CD14-positive monocyte (primary cell): ENCODE results near the gene GFPT2. TPM values are rescaled to one million over a fixed set of nuclear protein-coding genes. Genes with fewer than 3 reads are reported as not detected.

ENCODE experiments used
- DNase-seq, 3 donors: peaks; one replicate each; pipeline ENCODE4 v3.0.0-alpha.2; 2011 to 2022
- H2AFZ ChIP-seq: 2 replicates; pipeline ENCODE4 v1.6.0; 2012; ENCODE audit warnings: mild to moderate bottlenecking, low read depth, low read length, inconsistent platforms; ENCODE audit not compliant: insufficient read depth, poor library complexity, severe bottlenecking
- H3K27ac ChIP-seq, 2 donors: 1 replicate in 1 of 2; 2 replicates in 1 of 2; pipeline ENCODE4 v1.5.1; 2012 to 2013; ENCODE audit warnings: low read length in 2 of 2, control low read depth in 1 of 2, inconsistent platforms in 1 of 2, low read depth in 1 of 2, mild to moderate bottlenecking in 1 of 2
- H3K27me3 ChIP-seq, 2 donors: one replicate each; pipeline versions ENCODE4 v1.6.0 to v1.6.1; 2011 to 2013; ENCODE audit warnings: low read length in 2 of 2; ENCODE audit not compliant: control insufficient read depth in 2 of 2, insufficient read depth in 2 of 2
- H3K36me3 ChIP-seq, 2 donors: replicated peaks in 1 of 2; 1 replicate in 1 of 2; 2 replicates in 1 of 2; pipeline versions ENCODE4 v1.5.1 to v1.6.1; 2012 to 2013; ENCODE audit warnings: low read length in 2 of 2, control low read depth in 1 of 2, inconsistent platforms in 1 of 2, mild to moderate bottlenecking in 1 of 2; ENCODE audit not compliant: insufficient read depth in 2 of 2, control insufficient read depth in 1 of 2
- H3K4me1 ChIP-seq, 2 donors: 1 replicate in 1 of 2; 2 replicates in 1 of 2; pipeline versions ENCODE4 v1.5.1 to v1.6.1; 2012 to 2013; ENCODE audit warnings: low read length in 2 of 2, control low read depth in 1 of 2, inconsistent platforms in 1 of 2, mild to moderate bottlenecking in 1 of 2, moderate library complexity in 1 of 2; ENCODE audit not compliant: insufficient read depth in 2 of 2, control insufficient read depth in 1 of 2
- H3K4me2 ChIP-seq: replicated peaks from 2 replicates; pipeline ENCODE3; 2012; ENCODE audit warnings: low read length, moderate library complexity, mild to moderate bottlenecking; ENCODE audit not compliant: poor library complexity, severe bottlenecking; ENCODE audit errors: extremely low read depth
- H3K4me3 ChIP-seq, 3 experiments: fragments of 200-600 bp in 1 of 3; sonication (generic) in 1 of 3; replicated peaks in 1 of 3; 1 replicate in 2 of 3; 2 replicates in 1 of 3; pipeline ENCODE4 v1.5.1; 2011 to 2013; ENCODE audit warnings: low read length in 3 of 3, mild to moderate bottlenecking in 3 of 3, control low read depth in 2 of 3, low read depth in 2 of 3, inconsistent platforms in 1 of 3, moderate library complexity in 1 of 3
- H3K79me2 ChIP-seq: 2 replicates; pipeline ENCODE4 v1.6.0; 2012; ENCODE audit warnings: mild to moderate bottlenecking, control low read depth, inconsistent platforms, low read length, moderate library complexity; ENCODE audit not compliant: insufficient read depth
- H3K9ac ChIP-seq: 2 replicates; pipeline ENCODE4 v1.6.0; 2017; ENCODE audit warnings: low read length, mild to moderate bottlenecking; ENCODE audit not compliant: insufficient read depth, poor library complexity, severe bottlenecking
- H3K9me3 ChIP-seq, 2 donors: replicated peaks in 1 of 2; 1 replicate in 1 of 2; 2 replicates in 1 of 2; pipeline versions ENCODE4 v1.5.1 to v1.6.1; 2012 to 2013; ENCODE audit warnings: low read length in 2 of 2, control low read depth in 1 of 2; ENCODE audit not compliant: control insufficient read depth in 1 of 2, insufficient read depth in 1 of 2
- H4K20me1 ChIP-seq: 2 replicates; pipeline ENCODE4 v1.6.0; 2012; ENCODE audit warnings: mild to moderate bottlenecking, low read length, control low read depth, moderate library complexity; ENCODE audit not compliant: insufficient read depth
- H3K27ac Mint-ChIP-seq, 7 donors: one replicate each; pipeline ENCODE4 v1.8.0; 2020; ENCODE audit warnings: mild to moderate bottlenecking in 7 of 7, mixed read lengths in 7 of 7, moderate library complexity in 6 of 7, inconsistent platforms in 2 of 7
- H3K27me3 Mint-ChIP-seq, 3 donors: one replicate each; pipeline ENCODE4 v1.8.0; 2021 to 2022; ENCODE audit warnings: low read depth in 3 of 3, mild to moderate bottlenecking in 3 of 3, mixed read lengths in 3 of 3, moderate library complexity in 3 of 3, inconsistent platforms in 1 of 3
- H3K36me3 Mint-ChIP-seq, 2 donors: one replicate each; pipeline ENCODE4 v1.8.0; 2020; ENCODE audit warnings: mixed read lengths in 2 of 2, inconsistent platforms in 1 of 2, mild to moderate bottlenecking in 1 of 2
- H3K4me1 Mint-ChIP-seq: one replicate; pipeline ENCODE4 v1.8.0; 2020; ENCODE audit warnings: mild to moderate bottlenecking, mixed read lengths
- H3K4me3 Mint-ChIP-seq, 2 donors: one replicate each; pipeline ENCODE4 v1.8.0; 2020; ENCODE audit warnings: mild to moderate bottlenecking in 2 of 2, mixed read lengths in 2 of 2, moderate library complexity in 1 of 2
- H3K9me3 Mint-ChIP-seq, 7 donors: one replicate each; pipeline ENCODE4 v1.8.0; 2020 to 2022; ENCODE audit warnings: mixed read lengths in 7 of 7, mild to moderate bottlenecking in 6 of 7, moderate library complexity in 6 of 7, inconsistent platforms in 2 of 7
- WGBS: methylation state at CpG from one replicate; pipeline ENCODE4 v1.1.5; 2013; ENCODE audit warnings: missing lambda C conversion rate; ENCODE audit not compliant: insufficient coverage; 5-methylcytosine and 5-hydroxymethylcytosine counted together
- intact Hi-C, 2 donors: fragments of 100-400 bp; cut with micrococcal nuclease; formaldehyde crosslinking; loops; one replicate each; pipeline versions ENCODE4 v1.15.0 to v1.15.1; 2023
- polyA plus RNA-seq, 3 donors: library from polyadenylated mRNA; depleted of rRNA in 1 of 3; unstranded in 2 of 3; stranded (reverse) in 1 of 3; fragments of 300-500 nt in 2 of 3; fragments of >200 nt in 1 of 3; fragmentation: Illumina TruSeq in 2 of 3; gene quantifications; 1 replicate in 2 of 3; 2 replicates in 1 of 3; pipeline ENCODE4 v1.2.3, GENCODE V29; 2012 to 2021
- TF ChIP-seq, protein P1 (sequence below): fragments of 200-600 bp; IDR thresholded peaks from one replicate; pipeline ENCODE4 v1.8.0; 2022; ENCODE audit warnings: antibody characterized with exemption, mild to moderate bottlenecking

The GFPT2 gene
- polyA plus RNA-seq, 3 donors: not detected

GRCh38 chr5:180345781-180346180 lies 7.4 kb downstream of the GFPT2 start:
- no peaks in the 10 kb centered on the region for H3K36me3 Mint-ChIP-seq
- intact Hi-C loops: no loop called here
- no peak for DNase-seq
- H3K27ac Mint-ChIP-seq: no peak overlapping the region
- peaks cover 0 to 1% of the 10 kb centered on the region in 2 donors for H3K9me3 ChIP-seq
- no peak overlapping the region for H3K27ac ChIP-seq
- no peak overlapping the region for H3K9ac ChIP-seq
- no peak overlapping the region for H3K4me3 Mint-ChIP-seq
- peaks cover 7 to 26% of the 10 kb centered on the region in 2 donors for H3K27me3 ChIP-seq
- no peak overlapping the region for H2AFZ ChIP-seq
- H3K4me2 ChIP-seq: no peak overlapping the region
- 94% methylated on average over 6 of the region's 8 CpGs for WGBS
- no peaks in the 10 kb centered on the region for H3K79me2 ChIP-seq
- H3K36me3 ChIP-seq: no peaks in the 10 kb centered on the region
- H4K20me1 ChIP-seq: no peaks in the 10 kb centered on the region
- H3K9me3 Mint-ChIP-seq: peaks cover 0 to 6% (median 2%) of the 10 kb centered on the region in 7 donors
- TF ChIP-seq, protein P1, sequence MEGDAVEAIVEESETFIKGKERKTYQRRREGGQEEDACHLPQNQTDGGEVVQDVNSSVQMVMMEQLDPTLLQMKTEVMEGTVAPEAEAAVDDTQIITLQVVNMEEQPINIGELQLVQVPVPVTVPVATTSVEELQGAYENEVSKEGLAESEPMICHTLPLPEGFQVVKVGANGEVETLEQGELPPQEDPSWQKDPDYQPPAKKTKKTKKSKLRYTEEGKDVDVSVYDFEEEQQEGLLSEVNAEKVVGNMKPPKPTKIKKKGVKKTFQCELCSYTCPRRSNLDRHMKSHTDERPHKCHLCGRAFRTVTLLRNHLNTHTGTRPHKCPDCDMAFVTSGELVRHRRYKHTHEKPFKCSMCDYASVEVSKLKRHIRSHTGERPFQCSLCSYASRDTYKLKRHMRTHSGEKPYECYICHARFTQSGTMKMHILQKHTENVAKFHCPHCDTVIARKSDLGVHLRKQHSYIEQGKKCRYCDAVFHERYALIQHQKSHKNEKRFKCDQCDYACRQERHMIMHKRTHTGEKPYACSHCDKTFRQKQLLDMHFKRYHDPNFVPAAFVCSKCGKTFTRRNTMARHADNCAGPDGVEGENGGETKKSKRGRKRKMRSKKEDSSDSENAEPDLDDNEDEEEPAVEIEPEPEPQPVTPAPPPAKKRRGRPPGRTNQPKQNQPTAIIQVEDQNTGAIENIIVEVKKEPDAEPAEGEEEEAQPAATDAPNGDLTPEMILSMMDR: no peak
- H3K4me1 ChIP-seq: peaks cover 5 to 7% of the 10 kb centered on the region in 2 donors
- H3K27me3 Mint-ChIP-seq: peaks cover 16 to 48% (median 33%) of the 10 kb centered on the region in 3 donors
- no peak overlapping the region for H3K4me3 ChIP-seq
- H3K4me1 Mint-ChIP-seq: peaks cover 9% of the 10 kb centered on the region

- no peak overlapping the region for H3K9ac ChIP-seq
- no peaks in the 10 kb centered on the region for H3K36me3 Mint-ChIP-seq
- H3K27ac ChIP-seq: no peak overlapping the region
- H3K4me1 Mint-ChIP-seq: peaks cover 9% of the 10 kb centered on the region
- DNase-seq: no peak
- no peak overlapping the region for H3K4me3 ChIP-seq
- H3K36me3 ChIP-seq: no peaks in the 10 kb centered on the region
- peaks cover 0 to 6% (median 0%) of the 10 kb centered on the region in 7 donors for H3K9me3 Mint-ChIP-seq
- H3K27ac Mint-ChIP-seq: no peak overlapping the region
- 90% methylated on average over 7 of the region's 8 CpGs for WGBS
- H3K79me2 ChIP-seq: no peaks in the 10 kb centered on the region
- peaks cover 11 to 45% (median 30%) of the 10 kb centered on the region in 3 donors for H3K27me3 Mint-ChIP-seq
- H3K4me1 ChIP-seq: peaks cover 5 to 7% of the 10 kb centered on the region in 2 donors
- no peaks in the 10 kb centered on the region for H4K20me1 ChIP-seq
- no peak overlapping the region for H2AFZ ChIP-seq
- H3K9me3 ChIP-seq: no peaks in the 10 kb centered on the region
- H3K4me2 ChIP-seq: no peak overlapping the region
- intact Hi-C loops: no loop called here
- TF ChIP-seq, protein P1: no peak
- H3K4me3 Mint-ChIP-seq: peak overlapping the region in 1 of 2 donors; percentile 11
- peaks cover under 1 to 20% of the 10 kb centered on the region in 2 donors for H3K27me3 ChIP-seq
Measured at GRCh38 chr5:180345186-180345585, 8.0 kb downstream of the GFPT2 start.
